ENCODE data around the gene BRINP2. TPM values are rescaled to one million over a fixed set of nuclear protein-coding genes. Genes with fewer than 3 reads are reported as not detected.

Gene BRINP2
- total and polyA plus RNA-seq, 2 of the 4 experiments (the other 2 are of a cell fraction) = not detected

GRCh38 chr1:177315261-177315660 is 144.5 kb downstream of the BRINP2 start:
- TF ChIP-seq RFX5 (IDR thresholded peaks at IDR 0.05; ENCODE audit: low read depth, low read length) (no peak), RAD21 (IDR thresholded peaks at IDR 0.05; ENCODE audit: low read length) (no peak), BHLHE40 (IDR thresholded peaks at IDR 0.05; ENCODE audit: low read depth, low read length) (no peak), ELK1 (IDR thresholded peaks at IDR 0.05; ENCODE audit: borderline replicate concordance, low read depth, low read length) (no peak), MXI1 (IDR thresholded peaks at IDR 0.05; ENCODE audit: borderline replicate concordance, low read depth, low read length) (no peak), NFE2L2 (IDR thresholded peaks at IDR 0.05; ENCODE audit: low read depth, low read length) (no peak), CHD1 (IDR thresholded peaks at IDR 0.05; ENCODE audit: low read depth, low read length) (no peak), CEBPB (IDR thresholded peaks at IDR 0.05; ENCODE audit: low read depth, low read length) (no peak), CTCF (conservative IDR thresholded peaks at IDR 0.05; ENCODE audit: low read depth, low read length) (no peak), USF2 (IDR thresholded peaks at IDR 0.05; ENCODE audit: low read depth, low read length) (no peak), RCOR1 (IDR thresholded peaks at IDR 0.05; ENCODE audit: insufficient replicate concordance, low read length) (no peak), POLR2A (IDR thresholded peaks at IDR 0.05; ENCODE audit: low read depth, low read length) (no peak), FOS (IDR thresholded peaks at IDR 0.05; ENCODE audit: low read depth, low read length) (no peak)
- Histone ChIP-seq H2BK15ac (ENCODE audit: low read depth, low read length) (no peak overlapping the region), H3K4me2 (ENCODE audit: low read depth, low read length) (no peak overlapping the region), H2BK5ac (ENCODE audit: low read depth, low read length, poor library complexity, severe bottlenecking) (no peak overlapping the region), H2AFZ (replicated peaks; ENCODE audit: low read length, poor library complexity) (no peak overlapping the region), H3K56ac (ENCODE audit: extremely low read depth, insufficient read depth, low read length) (no peak overlapping the region), H3K4ac (ENCODE audit: low read depth, low read length) (no peak overlapping the region), H4K20me1 (ENCODE audit: insufficient read depth, low read length) (no peaks in the 10 kb centered on the region; the same call in 1 of the 2 replicates), H2BK20ac (ENCODE audit: low read depth, low read length) (no peak overlapping the region), H3K79me1 (ENCODE audit: low read depth in 1 of 2, low read length in 2 of 2) (no peaks in the 10 kb centered on the region), H4K8ac (ENCODE audit: low read depth in 2 of 2, low read length in 2 of 2) (no peak overlapping the region), H3K9me1 (ENCODE audit: insufficient read depth, low read length) (no peaks in the 10 kb centered on the region), H3K14ac (replicated peaks; ENCODE audit: low read depth, low read length) (no peak overlapping the region), H2BK120ac (ENCODE audit: low read depth, low read length) (no peak overlapping the region), H3K27me3 (ENCODE audit: control insufficient read depth, insufficient read depth, low read length) (no peaks in the 10 kb centered on the region), H3K36me3 (ENCODE audit: control insufficient read depth, insufficient read depth, low read length) (no peaks in the 10 kb centered on the region), H2AK9ac (replicated peaks; ENCODE audit: low read depth, low read length, poor library complexity) (no peak overlapping the region), H4K91ac (ENCODE audit: insufficient read depth, low read depth, low read length) (no peak overlapping the region), H3K27ac (ENCODE audit: insufficient read depth, low read length) (no peak overlapping the region), H2AK5ac (ENCODE audit: low read depth, low read length) (no peak overlapping the region), H3K9ac (ENCODE audit: low read depth, low read length) (no peak overlapping the region), H3K9me3 (ENCODE audit: control insufficient read depth, insufficient read depth, low read length) (no peaks in the 10 kb centered on the region), H3K23ac (ENCODE audit: low read depth, low read length) (no peak overlapping the region), H3K4me1 (ENCODE audit: control insufficient read depth, insufficient read depth, low read length) (no peaks in the 10 kb centered on the region), H3K18ac (ENCODE audit: low read depth, low read length) (no peak overlapping the region), H4K5ac (ENCODE audit: low read depth, low read length) (no peak overlapping the region), H3K4me3 (ENCODE audit: insufficient read depth, low read depth, low read length) (no peak overlapping the region)
- DNase-seq (no peak), ATAC-seq (ENCODE audit: low read depth) (no peak)
- in situ Hi-C loops (cut with MboI; ENCODE audit: low sequenced_read_pairs) (no loop called here), dilution Hi-C loops (cut with HindIII; ENCODE audit: low sequenced_read_pairs, unreplicated experiment) (no loop called here), intact Hi-C loops (cut with micrococcal nuclease) (no loop called here)
- no CpG with 5 or more reads among the region's 2 CpGs for WGBS, 2 experiments (ENCODE audit: extremely low coverage in 2 of 2, insufficient read length in 1 of 2)
- ChIA-PET POLR2A (ENCODE audit: unreplicated experiment) (no interaction called here), CTCF (no interaction called here)
- no TSS peak for BruUV-seq (replicated peaks)

Data from IMR-90 (cell line).